ENCODE results near the gene ATF7IP. TPM values are rescaled to one million over a fixed set of nuclear protein-coding genes. Genes with fewer than 3 reads are reported as not detected.

The ATF7IP gene
- total RNA-seq, 1 experiment from 2014 or later, result 25.4 TPM

DNA sequence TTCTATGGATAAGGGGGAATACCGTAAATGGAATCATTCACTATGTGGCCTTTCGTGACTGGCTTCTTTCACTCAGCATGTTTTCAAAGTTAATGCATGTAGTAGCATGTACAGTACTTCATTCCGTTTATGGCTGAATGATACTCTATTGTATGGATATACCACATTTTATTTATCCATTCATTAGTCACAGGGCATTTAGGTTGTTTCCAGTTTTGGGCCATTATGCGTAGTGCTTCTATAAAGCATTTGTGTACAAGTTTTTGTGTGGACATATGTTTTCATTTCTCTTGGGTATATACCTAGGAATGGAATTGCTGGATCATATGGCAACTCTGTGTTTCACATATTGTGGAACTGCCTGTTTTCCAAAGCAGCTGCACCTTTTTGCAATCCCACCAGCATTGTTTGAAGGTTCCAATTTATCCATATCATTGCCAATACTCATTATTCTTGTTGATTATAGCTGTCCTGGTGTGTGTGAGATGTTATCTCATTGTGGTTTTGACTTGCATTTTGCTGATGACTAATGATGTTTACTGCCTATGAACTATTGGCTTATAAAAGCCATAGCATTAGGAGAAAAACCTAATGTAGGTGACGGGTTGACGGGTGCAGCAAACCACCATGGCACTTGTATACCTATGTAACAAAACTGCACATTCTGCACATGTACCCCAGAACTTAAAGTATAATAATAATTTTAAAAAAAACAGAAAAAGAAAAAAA lies 45.5 kb downstream of the ATF7IP start:
- no TSS peak for BruUV-seq (replicated peaks)
- no peaks in the 10 kb centered on the region for H3K27me3 ChIP-seq (ENCODE audit: control insufficient read depth, insufficient read depth, low read length)
- H3K27ac ChIP-seq (ENCODE audit: low read length), result no peak overlapping the region
- ChIA-PET CTCF (no interaction called here), POLR2A (interaction anchor here (0.5 kb wide), 1 partner anchor 9 kb away, joined by 10 read pairs; no protein-coding TSS in a partner anchor)
- no peaks in the 10 kb centered on the region for H3K4me1 ChIP-seq (ENCODE audit: control insufficient read depth, insufficient read depth, low read length)
- in situ Hi-C loops (cut with HindIII; ENCODE audit: low pct_unique_long_range_greater_than_20kb, low sequenced_read_pairs), result no loop called here
- intact Hi-C loops (cut with micrococcal nuclease; ENCODE audit: unreplicated experiment), result no loop called here
- H3K9me3 ChIP-seq (ENCODE audit: control insufficient read depth, insufficient read depth, low read depth, low read length), result peaks cover 6% of the 10 kb centered on the region; the same call in 1 of the 2 replicates
- H3K36me3 ChIP-seq (ENCODE audit: control insufficient read depth, insufficient read depth, low read length), result no peaks in the 10 kb centered on the region
- no peak for DNase-seq (ENCODE audit: low read depth, low spot score)
- no peak for TF ChIP-seq TCF7L2 (IDR thresholded peaks at IDR 0.05; ENCODE audit: low read depth, low read length)
- TF ChIP-seq SIN3A (IDR thresholded peaks at IDR 0.05; ENCODE audit: borderline replicate concordance, insufficient read depth, low read depth, low read length), result no peak
- TF ChIP-seq, protein P1, sequence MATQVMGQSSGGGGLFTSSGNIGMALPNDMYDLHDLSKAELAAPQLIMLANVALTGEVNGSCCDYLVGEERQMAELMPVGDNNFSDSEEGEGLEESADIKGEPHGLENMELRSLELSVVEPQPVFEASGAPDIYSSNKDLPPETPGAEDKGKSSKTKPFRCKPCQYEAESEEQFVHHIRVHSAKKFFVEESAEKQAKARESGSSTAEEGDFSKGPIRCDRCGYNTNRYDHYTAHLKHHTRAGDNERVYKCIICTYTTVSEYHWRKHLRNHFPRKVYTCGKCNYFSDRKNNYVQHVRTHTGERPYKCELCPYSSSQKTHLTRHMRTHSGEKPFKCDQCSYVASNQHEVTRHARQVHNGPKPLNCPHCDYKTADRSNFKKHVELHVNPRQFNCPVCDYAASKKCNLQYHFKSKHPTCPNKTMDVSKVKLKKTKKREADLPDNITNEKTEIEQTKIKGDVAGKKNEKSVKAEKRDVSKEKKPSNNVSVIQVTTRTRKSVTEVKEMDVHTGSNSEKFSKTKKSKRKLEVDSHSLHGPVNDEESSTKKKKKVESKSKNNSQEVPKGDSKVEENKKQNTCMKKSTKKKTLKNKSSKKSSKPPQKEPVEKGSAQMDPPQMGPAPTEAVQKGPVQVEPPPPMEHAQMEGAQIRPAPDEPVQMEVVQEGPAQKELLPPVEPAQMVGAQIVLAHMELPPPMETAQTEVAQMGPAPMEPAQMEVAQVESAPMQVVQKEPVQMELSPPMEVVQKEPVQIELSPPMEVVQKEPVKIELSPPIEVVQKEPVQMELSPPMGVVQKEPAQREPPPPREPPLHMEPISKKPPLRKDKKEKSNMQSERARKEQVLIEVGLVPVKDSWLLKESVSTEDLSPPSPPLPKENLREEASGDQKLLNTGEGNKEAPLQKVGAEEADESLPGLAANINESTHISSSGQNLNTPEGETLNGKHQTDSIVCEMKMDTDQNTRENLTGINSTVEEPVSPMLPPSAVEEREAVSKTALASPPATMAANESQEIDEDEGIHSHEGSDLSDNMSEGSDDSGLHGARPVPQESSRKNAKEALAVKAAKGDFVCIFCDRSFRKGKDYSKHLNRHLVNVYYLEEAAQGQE (IDR thresholded peaks at IDR 0.05; ENCODE audit: insufficient read depth in 1 of 2, low read depth in 2 of 2, low read length in 1 of 2), result no peak
- TF ChIP-seq, protein P2, sequence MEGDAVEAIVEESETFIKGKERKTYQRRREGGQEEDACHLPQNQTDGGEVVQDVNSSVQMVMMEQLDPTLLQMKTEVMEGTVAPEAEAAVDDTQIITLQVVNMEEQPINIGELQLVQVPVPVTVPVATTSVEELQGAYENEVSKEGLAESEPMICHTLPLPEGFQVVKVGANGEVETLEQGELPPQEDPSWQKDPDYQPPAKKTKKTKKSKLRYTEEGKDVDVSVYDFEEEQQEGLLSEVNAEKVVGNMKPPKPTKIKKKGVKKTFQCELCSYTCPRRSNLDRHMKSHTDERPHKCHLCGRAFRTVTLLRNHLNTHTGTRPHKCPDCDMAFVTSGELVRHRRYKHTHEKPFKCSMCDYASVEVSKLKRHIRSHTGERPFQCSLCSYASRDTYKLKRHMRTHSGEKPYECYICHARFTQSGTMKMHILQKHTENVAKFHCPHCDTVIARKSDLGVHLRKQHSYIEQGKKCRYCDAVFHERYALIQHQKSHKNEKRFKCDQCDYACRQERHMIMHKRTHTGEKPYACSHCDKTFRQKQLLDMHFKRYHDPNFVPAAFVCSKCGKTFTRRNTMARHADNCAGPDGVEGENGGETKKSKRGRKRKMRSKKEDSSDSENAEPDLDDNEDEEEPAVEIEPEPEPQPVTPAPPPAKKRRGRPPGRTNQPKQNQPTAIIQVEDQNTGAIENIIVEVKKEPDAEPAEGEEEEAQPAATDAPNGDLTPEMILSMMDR (IDR thresholded peaks at IDR 0.05), result no peak
- TF ChIP-seq POLR2AphosphoS5 (IDR thresholded peaks at IDR 0.05; ENCODE audit: low read depth, low read length), result no peak
- ATAC-seq, result no peak
- no peak overlapping the region for H3K4me3 ChIP-seq (ENCODE audit: low read depth in 2 of 2, low read length in 2 of 2)

DNA sequence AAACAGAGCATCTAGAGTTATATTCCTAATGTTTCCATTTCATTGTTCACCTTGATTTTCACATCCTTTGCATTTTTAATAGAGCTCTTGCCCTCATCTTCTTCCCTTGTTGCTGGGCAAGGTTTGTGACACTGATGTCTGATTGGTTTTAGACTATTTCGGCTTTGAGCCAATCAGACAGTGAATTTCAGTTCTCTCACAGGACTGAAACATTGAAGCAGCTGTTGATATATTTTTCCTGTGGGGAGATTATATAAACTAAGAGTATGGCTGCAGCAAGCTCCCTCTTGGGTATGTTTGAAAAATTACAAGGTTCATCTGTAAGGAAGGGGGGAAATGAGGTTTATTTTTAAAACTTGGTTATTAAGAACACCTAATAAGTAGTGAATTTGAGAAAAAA lies 51.2 kb downstream of the ATF7IP start:
- 0 out of 2 replicates have a peak, but pooled peaks cover 3% of the 10 kb centered on the region for H3K9me3 ChIP-seq (ENCODE audit: control insufficient read depth, insufficient read depth, low read depth, low read length)
- in situ Hi-C loops (cut with HindIII; ENCODE audit: low pct_unique_long_range_greater_than_20kb, low sequenced_read_pairs), result no loop called here
- peak overlapping the region; percentile 51; the same call in 1 of the 2 replicates for H3K27ac ChIP-seq (ENCODE audit: low read length)
- ChIA-PET CTCF (interaction anchor here (1.0 kb wide), 1 partner anchor 178 kb away, joined by 3 read pairs; no protein-coding TSS in a partner anchor), POLR2A (interaction anchor here (1.0 kb wide), 1 partner anchor 179 kb away, joined by 3 read pairs; no protein-coding TSS in a partner anchor)
- no peak for DNase-seq (ENCODE audit: low read depth, low spot score)
- no peaks in the 10 kb centered on the region for H3K27me3 ChIP-seq (ENCODE audit: control insufficient read depth, insufficient read depth, low read length)
- peaks cover 6% of the 10 kb centered on the region for H3K4me1 ChIP-seq (ENCODE audit: control insufficient read depth, insufficient read depth, low read length)
- H3K36me3 ChIP-seq (ENCODE audit: control insufficient read depth, insufficient read depth, low read length), result no peaks in the 10 kb centered on the region
- intact Hi-C loops (cut with micrococcal nuclease; ENCODE audit: unreplicated experiment), result no loop called here
- TF ChIP-seq TCF7L2 (IDR thresholded peaks at IDR 0.05; ENCODE audit: low read depth, low read length) (no peak), POLR2AphosphoS5 (IDR thresholded peaks at IDR 0.05; ENCODE audit: low read depth, low read length) (no peak), SIN3A (IDR thresholded peaks at IDR 0.05; ENCODE audit: borderline replicate concordance, insufficient read depth, low read depth, low read length) (no peak)
- TF ChIP-seq, protein P1 (IDR thresholded peaks at IDR 0.05; ENCODE audit: insufficient read depth in 1 of 2, low read depth in 2 of 2, low read length in 1 of 2), result no peak
- TF ChIP-seq, protein P2 (IDR thresholded peaks at IDR 0.05), result peak; percentile 15; the same call in 1 of the 2 replicates
- 0 out of 2 replicates have a peak, but pooled peaks have one; percentile 30 for ATAC-seq
- no peak overlapping the region for H3K4me3 ChIP-seq (ENCODE audit: low read depth in 2 of 2, low read length in 2 of 2)
- no TSS peak for BruUV-seq (replicated peaks)
